Cardiac fibroblast (primary cell): ENCODE results near the gene PRKN.

Source experiments
- DNase-seq, 2 donors: peaks; one replicate each; pipeline versions ENCODE4 v3.0.0 to v3.0.0-alpha.2; 2010; ENCODE audit warnings: low read depth in 2 of 2
- H3K4me3 ChIP-seq, 2 donors: replicated peaks in 1 of 2; 1 replicate in 1 of 2; 2 replicates in 1 of 2; pipeline ENCODE4 v1.5.1; 2011; ENCODE audit warnings: low read depth in 2 of 2, low read length in 2 of 2, mild to moderate bottlenecking in 2 of 2, moderate library complexity in 1 of 2
- CTCF ChIP-seq: IDR thresholded peaks from one replicate; pipeline ENCODE4 v1.5.1; 2011; ENCODE audit warnings: low read depth, mild to moderate bottlenecking, low read length, inconsistent platforms

Gene PRKN

DNA sequence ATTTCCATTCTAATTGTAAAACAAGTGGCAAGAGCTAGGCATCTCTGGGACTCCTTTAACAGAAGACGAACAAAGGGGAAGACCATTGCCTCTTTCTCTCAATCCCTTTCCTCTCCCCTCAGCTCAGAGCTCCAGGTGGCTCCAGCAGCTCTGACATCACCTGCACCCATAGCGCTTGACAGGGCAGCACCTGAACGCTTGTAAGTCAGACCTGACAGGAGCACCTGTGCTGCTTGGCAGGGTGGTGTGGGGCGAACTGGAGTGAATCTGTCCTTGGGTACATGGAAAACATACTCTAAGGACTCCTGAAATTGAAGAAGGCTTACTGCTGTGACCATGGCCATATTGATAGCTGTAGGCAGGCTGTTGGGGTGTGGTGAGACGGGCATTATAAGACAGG is 1044.2 kb downstream of the PRKN start:
- H3K4me3 ChIP-seq = no peak overlapping the region
- no peak for TF ChIP-seq CTCF
- no peak for DNase-seq

DNA sequence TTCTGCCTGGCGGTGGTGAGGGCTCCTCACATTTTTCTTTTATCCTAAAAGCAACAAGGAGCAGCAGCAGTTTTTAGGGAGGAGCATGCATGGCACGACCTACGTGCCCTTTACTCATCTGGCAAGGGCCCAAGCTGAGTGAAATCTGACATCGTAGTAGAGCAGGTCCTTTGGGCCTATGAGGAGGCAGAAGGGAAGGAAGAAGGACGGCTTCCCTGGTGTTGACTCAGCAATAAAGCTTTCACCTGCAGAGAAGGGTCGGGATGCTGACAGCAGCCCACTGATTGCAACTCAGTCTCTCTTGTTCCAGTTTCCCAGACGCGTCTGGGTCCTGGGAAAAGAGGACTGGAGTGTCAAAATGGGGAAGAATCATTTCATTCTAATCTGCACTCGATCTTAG is 1044.6 kb downstream of the PRKN start:
- DNase-seq = no peak
- no peak for TF ChIP-seq CTCF
- no peak overlapping the region for H3K4me3 ChIP-seq

GRCh38 chr6:161679980-161680538 is 1047.5 kb downstream of the PRKN start:
- TF ChIP-seq CTCF = no peak
- H3K4me3 ChIP-seq = no peak overlapping the region
- DNase-seq = no peak

- TF ChIP-seq CTCF = no peak
- no peak for DNase-seq
- H3K4me3 ChIP-seq = no peak overlapping the region
These were observed 1050.4 kb downstream of the PRKN start for GRCh38 chr6:161677188-161677587.

DNA sequence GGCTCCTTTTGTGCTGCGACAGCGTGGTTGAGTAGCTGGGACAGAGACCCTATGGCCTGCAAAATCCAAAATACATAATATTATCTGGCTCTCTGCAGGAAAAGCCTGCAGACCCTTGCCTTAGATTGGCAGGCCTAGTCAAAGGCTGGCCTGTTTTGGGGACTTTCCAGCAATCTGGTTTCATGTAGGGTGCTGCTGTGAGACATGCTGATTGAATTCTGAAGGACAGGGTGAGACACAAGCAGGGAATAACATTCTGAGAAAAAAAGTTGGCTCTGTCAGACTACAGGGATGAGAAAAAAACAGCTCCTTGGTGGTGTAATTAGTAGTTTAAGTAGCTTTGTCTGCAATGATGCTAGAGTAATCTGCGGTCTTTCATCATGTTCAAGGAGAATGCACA is 1051.0 kb downstream of the PRKN start:
- no peak for DNase-seq
- no peak overlapping the region for H3K4me3 ChIP-seq
- TF ChIP-seq CTCF = no peak

- no peak for TF ChIP-seq CTCF
- H3K4me3 ChIP-seq = no peak overlapping the region
- no peak for DNase-seq
These were observed 1052.5 kb downstream of the PRKN start for GRCh38 chr6:161674930-161675682.
